Hepatic stellate cell (primary cell): ENCODE results near the gene DHX40.
"Not testable (repeated sequence)": the region's sequence is repeated elsewhere in the genome, so short reads cannot be mapped to it uniquely, and the experiment has no call there.

Source experiments
- DNase-seq: peaks from one replicate; pipeline ENCODE4 v3.0.0; 2011; ENCODE audit warnings: low spot score

The DHX40 gene

GRCh38 chr17:59629174-59629573 is 63.8 kb downstream of the DHX40 start:
- no peak for DNase-seq

- DNase-seq, result no peak
Measured at GRCh38 chr17:59631276-59631675, 65.9 kb downstream of the DHX40 start.

GRCh38 chr17:59632398-59632797 is 67.0 kb downstream of the DHX40 start:
- no peak for DNase-seq

- DNase-seq, result no peak
Measured at GRCh38 chr17:59633658-59634359, 68.4 kb downstream of the DHX40 start.

GRCh38 chr17:59634632-59635541 is 69.5 kb downstream of the DHX40 start:
- DNase-seq, result no peak

GRCh38 chr17:59637611-59638310 is 72.4 kb downstream of the DHX40 start:
- DNase-seq, result no peak

GRCh38 chr17:59638553-59638952 is 73.1 kb downstream of the DHX40 start:
- DNase-seq, result no peak

- DNase-seq, result no peak
Measured at GRCh38 chr17:59641799-59642484, 76.5 kb downstream of the DHX40 start.

GRCh38 chr17:59642565-59642964 is 77.2 kb downstream of the DHX40 start:
- no peak for DNase-seq

GRCh38 chr17:59643159-59644140 is 78.0 kb downstream of the DHX40 start:
- DNase-seq, result no peak

GRCh38 chr17:59647288-59647687 is 81.9 kb downstream of the DHX40 start:
- DNase-seq, result no peak

GRCh38 chr17:59649886-59650285 is 84.5 kb downstream of the DHX40 start:
- no peak for DNase-seq

GRCh38 chr17:59650642-59651041 is 85.2 kb downstream of the DHX40 start:
- DNase-seq, result no peak

- DNase-seq, result no peak
Measured at GRCh38 chr17:59651346-59651745, 85.9 kb downstream of the DHX40 start.

GRCh38 chr17:59652119-59652518 is 86.7 kb downstream of the DHX40 start:
- DNase-seq, result peak; percentile 7

- not testable (repeated sequence) for DNase-seq
Measured at GRCh38 chr17:59656624-59657023, 91.2 kb downstream of the DHX40 start.
